Fibroblast of pulmonary artery (primary cell): ENCODE measurements around the gene LDLRAD4.

Experiments
- DNase-seq: peaks from one replicate; pipeline ENCODE4 v3.0.0-alpha.2; 2010; ENCODE audit warnings: low read depth
- H3K4me3 ChIP-seq: replicated peaks from 2 replicates; pipeline ENCODE4 v1.5.1; 2011; ENCODE audit warnings: low read depth, mild to moderate bottlenecking, control low read depth, low read length, moderate library complexity
- TF ChIP-seq, protein P1 (sequence below): IDR thresholded peaks from 2 replicates; pipeline ENCODE4 v1.5.1; 2011; ENCODE audit warnings: mild to moderate bottlenecking, control low read depth, low read length, inconsistent platforms; ENCODE audit errors: missing control alignments

The LDLRAD4 gene

DNA sequence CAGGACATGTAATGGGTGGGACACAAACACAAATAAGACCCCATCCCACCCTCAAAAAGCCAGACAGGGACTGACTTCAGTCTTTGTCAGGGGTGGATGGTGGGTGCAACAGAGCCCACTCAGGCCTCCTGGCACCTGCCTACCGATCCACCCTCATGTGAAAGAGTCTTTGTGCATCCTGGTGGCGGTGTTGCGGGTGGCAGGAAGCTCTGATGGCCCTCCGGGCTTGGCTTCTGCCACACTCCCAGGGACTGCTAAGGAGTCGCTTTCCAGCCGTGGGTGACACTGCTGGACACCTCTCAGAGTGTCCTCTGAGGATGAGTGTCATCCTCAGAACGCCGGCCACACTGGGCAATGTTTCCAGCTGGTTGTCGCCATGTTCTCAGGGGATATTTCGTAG, 92.6 kb downstream of the LDLRAD4 start:
- DNase-seq, result no peak
- H3K4me3 ChIP-seq, result no peak overlapping the region
- TF ChIP-seq, protein P1, sequence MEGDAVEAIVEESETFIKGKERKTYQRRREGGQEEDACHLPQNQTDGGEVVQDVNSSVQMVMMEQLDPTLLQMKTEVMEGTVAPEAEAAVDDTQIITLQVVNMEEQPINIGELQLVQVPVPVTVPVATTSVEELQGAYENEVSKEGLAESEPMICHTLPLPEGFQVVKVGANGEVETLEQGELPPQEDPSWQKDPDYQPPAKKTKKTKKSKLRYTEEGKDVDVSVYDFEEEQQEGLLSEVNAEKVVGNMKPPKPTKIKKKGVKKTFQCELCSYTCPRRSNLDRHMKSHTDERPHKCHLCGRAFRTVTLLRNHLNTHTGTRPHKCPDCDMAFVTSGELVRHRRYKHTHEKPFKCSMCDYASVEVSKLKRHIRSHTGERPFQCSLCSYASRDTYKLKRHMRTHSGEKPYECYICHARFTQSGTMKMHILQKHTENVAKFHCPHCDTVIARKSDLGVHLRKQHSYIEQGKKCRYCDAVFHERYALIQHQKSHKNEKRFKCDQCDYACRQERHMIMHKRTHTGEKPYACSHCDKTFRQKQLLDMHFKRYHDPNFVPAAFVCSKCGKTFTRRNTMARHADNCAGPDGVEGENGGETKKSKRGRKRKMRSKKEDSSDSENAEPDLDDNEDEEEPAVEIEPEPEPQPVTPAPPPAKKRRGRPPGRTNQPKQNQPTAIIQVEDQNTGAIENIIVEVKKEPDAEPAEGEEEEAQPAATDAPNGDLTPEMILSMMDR, result no peak

DNA sequence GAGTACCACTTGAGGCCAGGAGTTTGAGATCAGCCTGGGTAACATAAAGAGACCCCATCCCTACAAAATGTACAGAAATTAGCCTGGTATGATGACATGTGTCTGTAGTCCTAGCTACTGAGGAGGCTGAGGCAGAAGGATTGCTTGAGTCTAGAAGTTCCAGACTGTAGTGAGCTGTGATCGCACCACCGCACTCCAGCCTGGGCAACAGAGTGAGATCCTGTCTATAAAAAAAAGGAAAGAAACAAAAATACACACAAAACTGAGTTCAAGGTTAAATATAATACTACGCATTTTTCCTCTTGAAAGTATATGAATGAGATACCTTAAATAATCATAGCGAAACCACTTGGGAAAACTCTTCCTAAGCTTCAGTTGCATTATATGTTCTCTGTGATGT, 94.0 kb downstream of the LDLRAD4 start:
- TF ChIP-seq, protein P1, result no peak
- H3K4me3 ChIP-seq, result no peak overlapping the region
- no peak for DNase-seq

DNA sequence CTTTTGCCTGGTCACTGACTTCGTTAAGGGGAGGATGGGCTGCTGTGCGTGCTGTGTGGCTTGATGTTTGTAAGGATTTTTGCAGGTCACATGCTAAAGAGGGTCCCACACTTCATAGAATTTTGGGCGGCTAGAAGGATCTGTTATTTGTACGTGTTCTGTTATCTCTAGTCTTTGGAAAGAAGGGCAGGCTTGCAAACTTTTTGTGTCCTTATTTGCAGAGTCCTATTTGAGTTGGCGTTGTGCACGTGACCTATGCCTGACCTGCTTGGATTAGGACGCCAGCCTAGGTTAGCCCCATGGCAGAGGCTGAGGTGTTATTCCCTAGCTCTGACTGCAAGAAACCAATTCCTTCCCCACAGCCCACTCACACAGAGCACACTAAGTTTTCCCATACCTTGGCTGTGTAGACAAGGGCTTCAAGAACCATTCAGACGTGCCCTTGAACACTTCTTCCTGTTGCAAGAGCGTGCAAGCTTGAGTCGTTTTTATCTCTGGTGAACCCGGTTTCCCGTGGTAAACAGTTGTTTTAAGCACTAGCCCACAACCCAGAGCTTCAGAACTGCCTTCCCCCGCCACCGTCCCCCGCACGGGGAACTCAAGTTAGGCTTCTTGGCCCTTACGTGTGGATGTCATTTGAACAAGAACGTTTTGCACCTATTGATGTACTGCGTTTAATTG, 94.6 kb downstream of the LDLRAD4 start:
- no peak for DNase-seq
- TF ChIP-seq, protein P1, result no peak
- H3K4me3 ChIP-seq, result no peak overlapping the region

DNA sequence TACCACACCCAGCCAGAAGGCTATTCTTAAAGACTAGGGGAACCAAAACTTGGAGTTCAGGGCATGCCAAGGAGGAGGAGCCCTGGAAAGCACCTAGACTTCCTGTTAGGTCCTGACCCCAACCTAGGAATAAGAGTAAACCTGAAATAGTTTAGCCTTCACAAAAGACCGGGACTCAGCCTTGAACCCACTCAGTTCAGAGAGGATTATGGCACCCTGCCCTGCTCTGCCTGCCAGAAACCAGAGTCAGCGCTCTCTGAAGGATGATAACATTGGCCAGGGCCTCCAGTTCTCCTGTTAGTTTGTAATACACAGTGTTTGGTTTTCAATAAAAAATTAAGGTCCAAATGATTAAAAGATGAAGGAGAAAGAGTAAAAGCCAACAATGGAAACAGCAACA, 96.4 kb downstream of the LDLRAD4 start:
- no peak for DNase-seq
- TF ChIP-seq, protein P1, result no peak
- no peak overlapping the region for H3K4me3 ChIP-seq

DNA sequence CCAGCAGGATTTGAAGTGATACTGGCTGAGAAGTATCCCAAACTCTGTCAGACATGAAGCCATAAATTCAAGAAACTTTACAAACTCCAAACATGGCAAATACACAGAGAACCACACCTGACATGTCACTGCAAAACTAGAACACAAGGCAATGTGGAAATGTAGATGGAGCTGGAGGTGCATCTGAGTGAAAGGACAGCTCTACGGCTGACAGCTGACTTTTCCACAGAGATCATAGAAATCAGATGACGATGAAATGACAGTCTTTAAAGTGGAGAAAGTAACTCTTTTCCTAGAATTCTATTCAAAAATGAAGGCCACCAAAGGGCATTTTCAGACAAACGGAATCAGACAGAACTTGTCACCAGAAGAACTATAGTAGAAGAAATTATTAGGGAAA, 97.5 kb downstream of the LDLRAD4 start:
- DNase-seq, result no peak
- TF ChIP-seq, protein P1, result no peak
- no peak overlapping the region for H3K4me3 ChIP-seq

DNA sequence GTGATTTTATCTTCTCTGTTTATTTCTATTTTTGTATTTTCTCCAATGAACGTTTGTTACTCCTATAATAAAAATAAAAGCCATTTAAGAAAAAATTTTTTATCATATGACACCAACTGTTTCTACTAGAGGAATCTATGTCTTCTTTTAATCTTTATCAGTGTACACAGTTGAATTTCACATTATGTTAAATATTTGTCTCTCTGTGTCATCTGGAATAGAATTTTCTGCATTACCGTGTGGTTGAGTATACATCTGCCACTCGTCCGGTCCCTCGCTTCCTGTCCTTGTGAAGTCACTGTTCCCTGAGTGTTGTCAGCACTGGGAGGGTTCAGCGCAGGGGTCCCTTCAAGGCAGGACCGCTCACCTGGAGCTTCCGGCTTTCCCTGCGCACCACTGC, 99.2 kb downstream of the LDLRAD4 start:
- no peak for DNase-seq
- TF ChIP-seq, protein P1, result no peak
- no peak overlapping the region for H3K4me3 ChIP-seq
